ENCODE results near the gene SLIT2.

GRCh38 chr4:20254511-20255250, 3.0 kb downstream of the SLIT2 start:
- no peak for TF ChIP-seq CTCF (IDR thresholded peaks at IDR 0.05; ENCODE audit: low read depth, low read length)
- TF ChIP-seq POLR2A (IDR thresholded peaks at IDR 0.05; ENCODE audit: extremely low read depth, insufficient read length), result no peak
- TF ChIP-seq MAX (IDR thresholded peaks at IDR 0.05; ENCODE audit: low read depth, low read length), result no peak
